Upper lobe of left lung (tissue), 4 donors: ENCODE measurements around the gene TTF2.

ENCODE experiments used
- POLR2A ChIP-seq, 4 donors: fragments of 450-650 bp; IDR thresholded peaks; one replicate each; pipeline ENCODE4 v1.5.1; 2016 to 2017; ENCODE audit warnings: antibody characterized with exemption in 4 of 4, mild to moderate bottlenecking in 2 of 4
- POLR2AphosphoS5 ChIP-seq, 2 donors: sonication (generic); formaldehyde crosslinking; IDR thresholded peaks; one replicate each; pipeline ENCODE4 v1.5.1; 2017; ENCODE audit warnings: antibody characterized with exemption in 2 of 2
- TF ChIP-seq, protein P1 (sequence below), 6 experiments: fragments of 450-650 bp in 4 of 6; fragments of 200-600 bp in 2 of 6; sonication (generic) in 2 of 6; IDR thresholded peaks; one replicate each; pipeline ENCODE4 v1.5.1; 2016 to 2019; ENCODE audit warnings: antibody characterized with exemption in 6 of 6

DNA sequence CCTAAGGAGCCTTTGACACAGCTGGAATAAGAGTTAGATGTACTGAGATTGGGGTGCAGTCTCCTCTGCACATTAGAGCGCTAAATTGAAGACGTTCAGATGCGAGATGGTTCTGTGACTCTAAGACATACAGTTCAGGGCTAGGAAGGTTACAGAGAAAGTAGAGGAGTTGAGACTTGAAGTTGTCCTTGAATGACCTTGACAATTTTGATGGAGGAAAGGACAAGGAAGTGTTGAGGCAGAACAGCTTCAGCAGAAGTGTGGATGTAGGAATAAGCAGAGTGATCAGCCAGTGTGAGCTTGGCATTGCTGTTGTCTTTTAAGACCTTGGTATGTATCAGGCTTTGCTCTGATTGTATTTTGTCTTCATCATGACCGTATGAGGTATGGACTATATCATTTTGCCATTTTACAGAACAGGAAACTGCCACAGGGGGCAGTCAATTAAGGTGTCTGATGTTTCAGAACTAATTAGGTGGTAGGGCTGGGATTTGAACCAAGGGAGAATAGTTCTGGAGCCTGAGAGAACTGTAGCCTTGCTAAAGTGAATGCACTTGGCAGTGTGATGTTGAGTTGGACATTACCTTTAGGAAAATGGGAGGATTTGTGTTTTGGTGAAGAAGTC, 9.2 kb downstream of the TTF2 start:
- TF ChIP-seq, protein P1, sequence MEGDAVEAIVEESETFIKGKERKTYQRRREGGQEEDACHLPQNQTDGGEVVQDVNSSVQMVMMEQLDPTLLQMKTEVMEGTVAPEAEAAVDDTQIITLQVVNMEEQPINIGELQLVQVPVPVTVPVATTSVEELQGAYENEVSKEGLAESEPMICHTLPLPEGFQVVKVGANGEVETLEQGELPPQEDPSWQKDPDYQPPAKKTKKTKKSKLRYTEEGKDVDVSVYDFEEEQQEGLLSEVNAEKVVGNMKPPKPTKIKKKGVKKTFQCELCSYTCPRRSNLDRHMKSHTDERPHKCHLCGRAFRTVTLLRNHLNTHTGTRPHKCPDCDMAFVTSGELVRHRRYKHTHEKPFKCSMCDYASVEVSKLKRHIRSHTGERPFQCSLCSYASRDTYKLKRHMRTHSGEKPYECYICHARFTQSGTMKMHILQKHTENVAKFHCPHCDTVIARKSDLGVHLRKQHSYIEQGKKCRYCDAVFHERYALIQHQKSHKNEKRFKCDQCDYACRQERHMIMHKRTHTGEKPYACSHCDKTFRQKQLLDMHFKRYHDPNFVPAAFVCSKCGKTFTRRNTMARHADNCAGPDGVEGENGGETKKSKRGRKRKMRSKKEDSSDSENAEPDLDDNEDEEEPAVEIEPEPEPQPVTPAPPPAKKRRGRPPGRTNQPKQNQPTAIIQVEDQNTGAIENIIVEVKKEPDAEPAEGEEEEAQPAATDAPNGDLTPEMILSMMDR (IDR thresholded peaks at IDR 0.05): no peak
- TF ChIP-seq POLR2A (IDR thresholded peaks at IDR 0.05) (no peak), POLR2AphosphoS5 (IDR thresholded peaks at IDR 0.05) (no peak)
